ENCODE data around the gene LRRC46.

Gene LRRC46

GRCh38 chr17:47808830-47809480 is 22.5 kb upstream of the LRRC46 start:
- DNase-seq (ENCODE audit: low read depth) = no peak

- no peak for DNase-seq (ENCODE audit: low read depth)
Observed at GRCh38 chr17:47810200-47810821, 21.2 kb upstream of the LRRC46 start.

GRCh38 chr17:47810901-47811635 is 20.4 kb upstream of the LRRC46 start:
- DNase-seq (ENCODE audit: low read depth) = no peak

- no peak for DNase-seq (ENCODE audit: low read depth)
Observed at GRCh38 chr17:47811709-47812108, 19.8 kb upstream of the LRRC46 start.

GRCh38 chr17:47812146-47812920 is 19.1 kb upstream of the LRRC46 start:
- no peak for DNase-seq (ENCODE audit: low read depth)

GRCh38 chr17:47813077-47813476 is 18.4 kb upstream of the LRRC46 start:
- DNase-seq (ENCODE audit: low read depth) = no peak

- DNase-seq (ENCODE audit: low read depth) = no peak
Observed at GRCh38 chr17:47813512-47814031, 17.9 kb upstream of the LRRC46 start.

GRCh38 chr17:47815106-47815918 is 16.2 kb upstream of the LRRC46 start:
- no peak for DNase-seq (ENCODE audit: low read depth)

- DNase-seq (ENCODE audit: low read depth) = no peak
Observed at GRCh38 chr17:47816111-47816735, 15.2 kb upstream of the LRRC46 start.

- no peak for DNase-seq (ENCODE audit: low read depth)
Observed at GRCh38 chr17:47816947-47817346, 14.5 kb upstream of the LRRC46 start.

- no peak for DNase-seq (ENCODE audit: low read depth)
Observed at GRCh38 chr17:47818002-47818695, 13.3 kb upstream of the LRRC46 start.

- no peak for DNase-seq (ENCODE audit: low read depth)
Observed at GRCh38 chr17:47819475-47819874, 12.0 kb upstream of the LRRC46 start.

- no peak for DNase-seq (ENCODE audit: low read depth)
Observed at GRCh38 chr17:47820033-47820789, 11.3 kb upstream of the LRRC46 start.

- DNase-seq (ENCODE audit: low read depth) = no peak
Observed at GRCh38 chr17:47821031-47821423, 10.4 kb upstream of the LRRC46 start.

- DNase-seq (ENCODE audit: low read depth) = peak; percentile 67
Observed at GRCh38 chr17:47821424-47822391, 9.8 kb upstream of the LRRC46 start, which contains the start of gene OSBPL7. OSBPL7 (minus strand) TSS chr17:47821794; CDS start chr17:47820278, 1,516 bp downstream.

GRCh38 chr17:47822785-47823184 is 8.7 kb upstream of the LRRC46 start:
- no peak for DNase-seq (ENCODE audit: low read depth)

GRCh38 chr17:47823519-47823918 is 8.0 kb upstream of the LRRC46 start:
- no peak for DNase-seq (ENCODE audit: low read depth)

GRCh38 chr17:47829870-47830269 is 1.6 kb upstream of the LRRC46 start:
- DNase-seq (ENCODE audit: low read depth) = peak; percentile 27

Data from stimulated activated CD8-positive, alpha-beta memory T cell treated with anti-CD3 and anti-CD28 coated beads, Interleukin-12 subunit alpha, Interleukin-12 subunit beta, amount 100 ng/mL, for 1 hour (primary cell).